ENCODE results near the gene OXNAD1.
"Not testable (repeated sequence)": the region's sequence is repeated elsewhere in the genome, so short reads cannot be mapped to it uniquely, and the experiment has no call there.

Gene OXNAD1

DNA sequence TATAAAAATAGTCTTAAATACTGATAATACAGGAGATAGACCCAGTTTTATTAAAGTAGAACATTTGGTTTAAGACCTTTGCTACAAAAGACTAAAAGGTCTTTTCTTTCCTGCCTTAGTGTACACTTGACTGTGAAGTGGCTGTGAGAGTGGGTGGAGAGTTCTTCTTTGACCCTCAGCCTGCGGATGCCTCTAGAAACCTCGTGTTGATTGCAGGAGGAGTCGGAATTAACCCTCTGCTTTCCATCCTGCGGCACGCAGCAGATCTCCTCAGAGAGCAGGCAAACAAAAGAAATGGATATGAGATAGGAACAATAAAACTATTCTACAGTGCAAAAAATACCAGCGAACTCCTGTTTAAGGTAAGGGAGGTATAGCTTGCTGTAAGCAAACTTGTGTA is 36.5 kb downstream of the OXNAD1 start:
- Mint-ChIP-seq H3K4me1 (peaks cover 84% of the 10 kb centered on the region), H3K36me3 (peaks cover 79% of the 10 kb centered on the region)
- DNase-seq (ENCODE audit: low spot score in 2 of 2) = peak in 1 of 2 donors; percentile 50

DNA sequence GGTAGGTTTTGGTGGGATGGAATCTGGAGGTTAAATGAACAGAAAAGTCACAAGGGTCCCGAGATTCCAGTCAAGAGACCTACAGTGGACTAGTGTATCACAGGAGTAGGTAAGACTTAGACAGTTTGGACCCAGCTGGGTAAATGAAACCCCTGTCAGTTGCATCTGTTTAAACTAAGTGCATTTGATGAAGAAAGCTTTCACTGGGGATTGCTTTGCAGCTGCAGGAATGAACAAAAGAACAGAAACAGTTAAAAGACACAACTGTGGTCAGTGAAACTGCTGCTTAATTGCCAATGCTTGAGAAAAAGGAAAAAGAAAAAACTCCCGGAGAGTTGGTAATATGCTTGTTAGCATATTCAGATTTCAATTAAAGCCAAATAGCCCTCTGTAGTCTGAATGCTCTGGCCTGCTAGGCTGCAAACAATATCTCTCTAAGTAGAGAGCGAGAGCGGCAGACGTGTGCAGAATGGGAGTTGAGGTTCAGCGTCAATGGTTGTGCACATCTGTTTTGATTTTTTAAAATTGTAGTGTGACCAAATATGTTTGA is 37.1 kb downstream of the OXNAD1 start:
- ATAC-seq (no peak), DNase-seq (ENCODE audit: low spot score in 2 of 2) (peak in 1 of 2 donors; percentile 47)
- Mint-ChIP-seq H3K4me3 (peak overlapping the region; percentile 74), H3K4me1 (peaks cover 90% of the 10 kb centered on the region), H3K9me3 (peaks cover under 1% of the 10 kb centered on the region), H3K36me3 (peaks cover 79% of the 10 kb centered on the region), H3K27ac (no peak overlapping the region)

More for the DNA sequence above, 36.5 kb downstream of the OXNAD1 start:
- peak overlapping the region; percentile 74 for H3K4me3 Mint-ChIP-seq
- H3K9me3 Mint-ChIP-seq = no peaks in the 10 kb centered on the region
- peak; percentile 69 for ATAC-seq
- H3K27ac Mint-ChIP-seq = peak overlapping the region; percentile 90

DNA sequence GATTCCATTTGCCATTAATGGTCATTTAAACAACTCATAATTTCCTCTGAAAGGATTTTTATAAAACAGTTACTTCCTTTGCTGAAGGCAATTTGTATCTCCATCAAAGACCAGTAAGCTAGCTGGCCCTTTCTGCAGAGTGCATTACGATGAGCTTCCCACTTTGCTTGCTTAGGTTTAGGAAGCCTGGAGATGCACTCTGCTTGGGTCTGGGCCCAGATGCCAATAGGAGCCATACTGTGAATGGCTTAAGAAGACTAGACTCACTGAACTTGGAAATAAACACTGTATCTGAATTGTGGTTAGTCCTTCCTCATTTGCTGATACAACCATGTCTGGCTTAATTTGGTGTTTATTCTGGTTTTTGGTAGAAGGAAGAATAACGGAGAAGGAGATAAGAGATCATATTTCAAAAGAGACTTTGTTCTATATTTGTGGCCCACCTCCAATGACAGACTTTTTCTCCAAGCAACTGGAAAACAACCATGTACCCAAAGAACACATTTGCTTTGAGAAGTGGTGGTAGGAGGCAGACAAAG is 38.1 kb downstream of the OXNAD1 start:
- Mint-ChIP-seq H3K9me3 (peaks cover 3% of the 10 kb centered on the region), H3K36me3 (peaks cover 80% of the 10 kb centered on the region), H3K4me1 (peaks cover 92% of the 10 kb centered on the region), H3K4me3 (no peak overlapping the region), H3K27ac (peak overlapping the region; percentile 5)
- DNase-seq (ENCODE audit: low spot score in 2 of 2) (peak in 1 of 2 donors; percentile 40), ATAC-seq (no peak)

DNA sequence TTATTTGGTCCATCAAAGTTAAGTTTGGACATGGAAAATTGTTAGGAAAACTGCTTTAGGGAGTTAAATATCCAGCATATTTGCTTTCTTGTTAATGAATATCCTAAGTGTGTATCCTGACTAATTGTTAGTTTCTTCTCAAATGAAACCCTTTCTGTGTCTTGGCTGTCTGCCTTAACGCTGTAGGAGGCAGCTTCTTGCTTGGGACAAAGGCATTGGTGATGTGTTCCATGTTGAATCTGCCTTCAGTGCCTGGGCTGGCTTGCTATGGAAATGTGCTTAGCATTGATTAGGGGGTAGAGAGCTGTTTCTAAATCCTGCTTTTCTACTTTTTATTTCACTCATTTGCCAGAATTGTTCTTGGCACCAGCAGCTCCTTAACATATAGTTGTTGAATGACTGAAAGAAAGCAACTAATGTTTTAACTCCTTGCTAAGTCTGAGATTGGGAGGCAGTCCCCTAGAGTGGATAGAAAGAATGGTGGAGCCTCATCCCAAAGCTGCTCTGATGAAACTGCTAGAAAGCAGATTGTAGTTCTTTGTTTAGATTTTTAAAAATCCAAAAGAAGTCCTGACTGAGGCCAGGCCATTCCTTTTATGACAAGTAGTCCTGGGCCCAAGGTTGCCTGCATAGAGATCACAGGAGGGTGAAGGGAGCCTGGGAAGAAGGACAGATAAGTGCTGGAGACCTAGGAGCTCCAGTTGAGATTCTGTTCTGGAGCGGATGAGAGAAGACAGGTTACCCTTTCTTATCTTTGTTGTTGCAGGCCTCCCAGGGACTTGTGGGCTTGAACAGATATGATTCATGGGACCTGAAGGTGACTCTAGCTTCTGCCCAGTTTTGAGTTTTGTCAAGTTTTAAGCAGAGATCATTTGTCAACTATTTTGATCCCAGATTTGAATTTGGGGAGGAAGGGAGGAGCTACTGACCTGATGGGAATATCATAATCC is 39.3 kb downstream of the OXNAD1 start:
- DNase-seq (ENCODE audit: low spot score in 2 of 2) (peak in 1 of 2 donors; percentile 48), ATAC-seq (peak; percentile 38)
- H3K9me3 Mint-ChIP-seq = peaks cover 3% of the 10 kb centered on the region
- H3K27ac Mint-ChIP-seq = peak overlapping the region; percentile 90
- H3K4me1 Mint-ChIP-seq = peaks cover 90% of the 10 kb centered on the region
- H3K36me3 Mint-ChIP-seq = peaks cover 86% of the 10 kb centered on the region
- peak overlapping the region; percentile 50 for H3K4me3 Mint-ChIP-seq

DNA sequence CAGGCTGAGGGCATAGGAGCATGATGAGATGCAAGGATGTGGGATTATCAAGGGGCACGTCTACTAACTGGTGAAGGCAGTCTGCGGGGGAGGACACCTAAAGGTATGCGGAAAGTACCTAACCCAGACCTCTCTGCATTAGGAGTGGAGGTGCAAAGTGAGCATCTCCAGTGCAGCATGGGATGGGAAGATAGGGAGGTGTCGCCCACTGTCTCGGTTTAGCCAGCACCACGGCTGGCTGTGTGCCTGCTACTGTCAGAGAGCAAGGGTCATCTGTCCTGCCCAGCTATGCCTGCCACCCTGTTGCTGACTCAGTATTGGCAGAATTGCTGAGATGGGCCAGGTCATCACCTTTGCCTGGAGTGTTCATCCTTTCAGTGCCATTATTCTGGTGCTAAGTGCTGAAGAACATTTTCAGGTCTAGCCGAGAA is 40.1 kb downstream of the OXNAD1 start:
- Mint-ChIP-seq H3K4me1 (peaks cover 89% of the 10 kb centered on the region), H3K9me3 (peaks cover 3% of the 10 kb centered on the region), H3K4me3 (peak overlapping the region; percentile 50), H3K36me3 (peaks cover 85% of the 10 kb centered on the region), H3K27ac (peak overlapping the region; percentile 90)
- DNase-seq (ENCODE audit: low spot score in 2 of 2) (peak in 1 of 2 donors; percentile 60), ATAC-seq (peak; percentile 50)

DNA sequence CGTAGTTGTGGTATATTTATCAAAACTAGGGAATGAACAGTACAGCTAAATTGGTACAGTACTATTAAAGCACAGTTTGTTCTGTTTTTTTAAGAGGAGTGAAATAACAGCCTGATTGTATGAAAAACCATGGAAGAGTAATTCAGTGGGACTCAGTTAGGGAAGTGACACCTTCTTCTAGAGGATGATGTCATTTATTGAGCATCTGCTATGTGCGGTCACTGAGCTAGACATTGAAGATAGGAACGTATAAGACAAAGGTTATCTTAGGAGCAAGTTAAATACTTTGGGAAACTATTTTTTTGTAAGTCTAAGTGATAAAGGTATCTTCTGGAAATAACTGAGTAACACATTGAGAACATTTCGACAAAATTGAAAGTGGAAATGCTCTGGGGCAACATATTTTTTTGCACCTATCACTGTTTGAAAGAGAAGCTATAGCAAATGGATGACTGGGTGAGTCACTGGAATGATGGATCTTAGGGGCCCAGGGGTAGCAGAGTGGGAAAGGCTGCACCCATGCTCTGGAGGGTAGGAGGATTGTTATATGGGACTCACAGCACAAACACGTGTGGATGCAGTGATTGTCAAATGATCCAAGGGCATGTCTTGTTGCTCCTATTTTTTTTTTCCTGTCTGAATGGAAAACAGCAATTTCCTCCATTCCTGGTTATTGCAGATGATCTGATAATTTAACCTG is 43.0 kb downstream of the OXNAD1 start:
- H3K4me3 Mint-ChIP-seq = no peak overlapping the region
- peaks cover 89% of the 10 kb centered on the region for H3K36me3 Mint-ChIP-seq
- peak overlapping the region; percentile 90 for H3K27ac Mint-ChIP-seq
- DNase-seq (ENCODE audit: low spot score in 2 of 2) (peak in 1 of 2 donors; percentile 38), ATAC-seq (no peak)
- H3K9me3 Mint-ChIP-seq = peaks cover 3% of the 10 kb centered on the region
- H3K4me1 Mint-ChIP-seq = peaks cover 82% of the 10 kb centered on the region

DNA sequence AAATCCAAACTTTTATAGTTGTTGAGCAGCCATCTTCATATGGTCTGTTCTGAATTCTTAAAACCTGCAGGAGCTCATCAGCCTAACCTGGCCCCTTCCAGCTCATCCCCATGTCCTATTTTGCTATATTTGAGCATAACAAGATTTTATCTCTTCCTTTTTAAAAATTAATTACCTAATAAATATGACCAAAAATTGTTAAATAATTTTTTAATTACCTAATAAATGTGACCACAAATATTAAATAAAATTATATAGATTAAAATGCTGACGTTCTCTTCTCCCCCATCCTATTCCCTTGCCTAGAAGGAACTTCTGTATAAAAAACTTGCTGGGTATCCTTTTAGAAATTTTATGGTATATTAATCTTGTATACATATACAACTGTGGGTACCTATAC is 43.7 kb downstream of the OXNAD1 start:
- no peak for ATAC-seq
- no peak overlapping the region for H3K4me3 Mint-ChIP-seq
- H3K9me3 Mint-ChIP-seq = peaks cover 3% of the 10 kb centered on the region
- peaks cover 90% of the 10 kb centered on the region for H3K36me3 Mint-ChIP-seq
- no peak for DNase-seq (ENCODE audit: low spot score in 2 of 2)
- peaks cover 85% of the 10 kb centered on the region for H3K4me1 Mint-ChIP-seq
- H3K27ac Mint-ChIP-seq = peak overlapping the region; percentile 68

DNA sequence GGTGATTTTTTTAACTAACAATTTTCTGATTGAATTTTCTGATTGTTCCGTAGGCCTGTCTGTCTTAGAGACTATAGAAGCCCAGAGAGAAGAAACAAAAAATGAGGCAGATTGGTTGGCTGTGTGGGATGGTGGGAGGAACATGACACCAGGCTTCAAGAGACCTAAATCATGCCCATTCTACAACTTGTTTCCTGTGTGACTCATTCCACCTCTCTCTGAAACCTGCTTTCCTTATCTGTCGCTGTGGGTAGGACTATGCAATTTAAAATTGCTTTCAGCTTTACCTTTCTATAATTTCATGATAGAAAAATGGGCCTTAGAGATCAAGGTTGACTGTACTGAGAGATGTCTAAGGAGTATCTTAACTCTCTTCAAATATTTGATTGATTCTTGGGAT is 44.5 kb downstream of the OXNAD1 start:
- peaks cover 3% of the 10 kb centered on the region for H3K9me3 Mint-ChIP-seq
- DNase-seq (ENCODE audit: low spot score in 2 of 2) (peak in 1 of 2 donors; percentile 58), ATAC-seq (peak; percentile 94)
- H3K4me3 Mint-ChIP-seq = peak overlapping the region; percentile 35
- peak overlapping the region; percentile 64 for H3K27ac Mint-ChIP-seq
- H3K4me1 Mint-ChIP-seq = peaks cover 83% of the 10 kb centered on the region
- H3K36me3 Mint-ChIP-seq = peaks cover 88% of the 10 kb centered on the region

DNA sequence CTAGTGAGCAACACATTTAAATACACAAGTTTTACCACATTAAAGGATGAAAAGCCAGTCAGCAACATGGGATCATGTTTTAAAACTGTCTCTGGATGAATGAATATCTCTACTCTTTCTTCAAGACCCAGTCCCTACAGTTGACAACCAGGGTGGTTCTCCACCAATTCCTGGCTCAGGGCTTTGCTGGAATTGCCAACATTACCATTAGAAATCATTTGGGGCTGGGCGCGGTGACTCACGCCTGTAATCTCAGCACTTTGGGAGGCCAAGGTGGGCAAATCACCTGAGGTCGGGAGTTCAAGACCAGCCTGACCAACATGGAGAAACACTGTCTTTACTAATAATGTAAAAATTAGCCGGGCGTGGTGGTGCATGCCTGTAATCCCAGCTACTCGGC is 45.5 kb downstream of the OXNAD1 start:
- not testable (repeated sequence) for ATAC-seq, H3K4me3 Mint-ChIP-seq, H3K9me3 Mint-ChIP-seq
- peaks cover 92% of the 10 kb centered on the region for H3K36me3 Mint-ChIP-seq
- DNase-seq (ENCODE audit: low spot score in 2 of 2) = peak in 1 of 2 donors; percentile 49
- peaks cover 74% of the 10 kb centered on the region for H3K4me1 Mint-ChIP-seq
- H3K27ac Mint-ChIP-seq = peak overlapping the region; percentile 64

DNA sequence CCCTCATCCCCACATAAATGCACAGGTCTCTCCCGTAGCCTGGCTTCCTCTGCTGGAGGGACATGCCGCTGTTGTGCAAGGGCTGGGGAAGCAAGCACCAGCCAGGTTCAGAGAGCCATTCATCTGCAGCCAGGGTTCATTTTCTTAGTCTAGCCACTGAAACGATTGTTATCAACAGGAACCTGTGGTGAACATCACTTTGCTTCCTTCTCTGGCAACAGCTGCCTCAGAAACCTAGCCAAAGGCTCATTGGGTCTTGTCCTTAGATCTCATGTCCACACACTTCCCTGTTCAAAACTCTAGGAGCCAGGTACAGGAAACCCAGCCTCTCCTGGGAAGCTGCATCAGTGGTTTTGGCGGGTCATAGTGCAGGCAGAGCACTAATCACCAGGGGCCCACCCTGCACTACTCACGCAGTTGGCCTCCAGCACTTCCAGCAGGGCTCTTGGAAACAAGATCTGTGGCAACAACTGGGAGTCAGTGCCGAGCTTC is 47.0 kb downstream of the OXNAD1 start:
- Mint-ChIP-seq H3K36me3 (peaks cover 92% of the 10 kb centered on the region), H3K27ac (peak overlapping the region; percentile 78), H3K4me1 (peaks cover 74% of the 10 kb centered on the region), H3K9me3 (peaks cover 3% of the 10 kb centered on the region), H3K4me3 (peak overlapping the region; percentile 52)
- DNase-seq (ENCODE audit: low spot score in 2 of 2) (peak in 1 of 2 donors; percentile 75), ATAC-seq (peak; percentile 69)

DNA sequence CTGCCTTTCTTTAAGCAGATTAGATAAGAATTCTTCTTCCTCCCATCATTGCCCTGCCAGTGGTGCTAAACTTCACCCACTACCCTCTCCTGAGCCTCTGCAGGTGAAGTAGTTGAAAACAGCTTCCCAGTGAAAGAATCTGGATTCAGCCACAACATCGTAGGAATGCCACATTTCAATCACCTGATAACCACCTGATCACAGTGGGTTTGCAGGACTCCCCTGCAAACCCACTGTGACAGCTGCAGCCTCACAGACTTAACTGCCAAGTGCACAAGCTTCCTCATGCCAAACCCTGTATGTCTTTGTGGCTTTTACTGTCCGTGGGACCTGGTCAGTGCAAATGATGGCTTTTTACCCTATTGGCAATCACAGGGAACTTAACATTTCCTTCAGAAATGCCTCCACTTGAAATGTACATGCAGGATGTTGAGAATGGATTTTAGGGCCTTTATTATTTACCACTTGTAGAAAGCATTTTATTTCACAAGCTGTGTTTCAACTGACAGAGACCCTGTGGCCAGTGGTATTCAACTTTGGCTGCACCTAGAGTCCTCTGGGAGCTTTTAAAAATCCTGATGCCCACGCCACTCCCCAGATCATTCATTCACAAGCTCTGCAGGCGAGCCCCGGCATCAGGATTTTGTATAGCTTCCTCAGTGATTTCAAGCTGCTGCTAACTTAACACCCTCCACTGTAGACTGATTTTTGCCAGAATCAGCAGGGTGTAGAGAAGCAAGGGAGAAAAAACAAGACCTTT is 49.1 kb downstream of the OXNAD1 start:
- Mint-ChIP-seq H3K4me1 (peaks cover 62% of the 10 kb centered on the region), H3K27ac (peak overlapping the region; percentile 41), H3K36me3 (peaks cover 88% of the 10 kb centered on the region), H3K4me3 (no peak overlapping the region), H3K9me3 (no peaks in the 10 kb centered on the region)
- ATAC-seq = no peak
- DNase-seq (ENCODE audit: low spot score in 2 of 2) = peak in 1 of 2 donors; percentile 45

DNA sequence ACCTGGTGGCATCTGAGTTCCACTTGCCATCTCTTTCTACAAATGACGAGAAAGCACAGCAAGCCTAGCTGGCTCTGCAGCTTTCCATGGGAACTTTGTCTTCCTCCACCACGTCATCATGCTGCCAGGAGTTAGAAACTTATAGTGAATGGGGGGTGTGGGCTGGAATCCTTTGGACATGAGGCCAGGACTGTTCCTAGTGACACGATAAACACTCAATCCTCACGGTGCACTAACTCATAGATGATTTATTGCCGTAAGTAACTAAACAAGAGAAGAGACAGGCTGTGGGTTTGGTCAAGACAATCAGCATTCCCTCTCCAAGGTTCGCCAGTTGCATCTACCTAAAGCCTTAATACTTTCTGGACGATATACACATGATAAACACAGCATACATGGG is 50.6 kb downstream of the OXNAD1 start:
- Mint-ChIP-seq H3K4me1 (peaks cover 70% of the 10 kb centered on the region), H3K4me3 (no peak overlapping the region), H3K9me3 (no peaks in the 10 kb centered on the region), H3K36me3 (peaks cover 88% of the 10 kb centered on the region), H3K27ac (peak overlapping the region; percentile 41)
- ATAC-seq (no peak), DNase-seq (ENCODE audit: low spot score in 2 of 2) (peak in 1 of 2 donors; percentile 47)

DNA sequence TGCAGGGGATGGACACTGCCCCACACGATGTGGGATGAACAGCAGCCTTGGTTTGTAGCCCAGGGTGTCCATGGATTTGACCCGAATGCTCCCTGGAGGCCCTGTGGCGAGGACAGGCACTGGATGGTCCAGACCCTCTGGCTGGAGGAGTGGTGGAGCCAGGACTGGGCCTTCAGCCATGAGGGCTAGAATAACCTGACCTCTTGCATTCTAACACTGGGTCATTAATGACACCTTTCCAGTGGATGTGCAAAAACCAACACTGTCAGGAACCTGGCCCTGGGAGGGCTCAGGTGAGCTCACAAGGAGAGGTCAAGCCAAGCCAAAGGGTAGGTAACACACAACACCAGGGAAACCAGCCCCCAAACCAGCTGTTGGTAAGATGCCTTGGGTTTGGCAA is 51.4 kb downstream of the OXNAD1 start:
- H3K36me3 Mint-ChIP-seq = peaks cover 92% of the 10 kb centered on the region
- no peak overlapping the region for H3K4me3 Mint-ChIP-seq
- peaks cover 75% of the 10 kb centered on the region for H3K4me1 Mint-ChIP-seq
- H3K27ac Mint-ChIP-seq = peak overlapping the region; percentile 41
- ATAC-seq (no peak), DNase-seq (ENCODE audit: low spot score in 2 of 2) (peak in 1 of 2 donors; percentile 49)
- no peaks in the 10 kb centered on the region for H3K9me3 Mint-ChIP-seq

DNA sequence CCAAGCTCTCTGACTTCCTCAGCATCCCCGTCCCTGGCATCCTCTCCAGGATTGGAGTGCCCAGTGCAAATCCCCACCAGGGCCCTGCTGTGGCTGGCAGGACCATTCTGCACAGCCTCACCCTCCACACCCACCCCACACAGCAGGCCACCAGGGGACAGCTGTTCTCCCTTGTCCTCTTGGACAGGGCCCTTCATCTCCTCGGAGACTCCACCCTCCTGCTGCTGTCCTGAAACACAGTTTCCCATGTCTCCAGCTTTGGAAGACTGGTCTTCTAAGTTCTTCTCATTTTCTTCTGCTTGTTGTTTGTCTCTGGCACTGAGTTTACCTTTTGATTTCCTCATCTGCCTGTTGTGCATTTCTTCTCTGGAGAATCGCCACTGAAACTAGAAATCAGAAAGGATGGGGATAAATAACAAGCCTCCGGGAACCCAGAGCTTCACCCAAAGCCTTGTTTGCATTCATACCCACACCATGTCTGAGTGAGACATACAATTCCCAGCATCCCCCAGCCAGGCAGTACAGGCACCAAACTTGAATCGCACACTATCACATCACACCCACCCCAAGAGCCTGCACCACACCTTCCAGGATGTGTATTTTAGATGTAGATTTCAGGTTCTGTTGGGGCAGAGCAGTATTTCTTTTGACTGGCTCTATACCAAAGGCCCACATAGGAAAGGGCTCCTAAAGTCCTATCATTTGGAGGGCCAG is 52.0 kb downstream of the OXNAD1 start:
- ATAC-seq = no peak

More for the DNA sequence above, 52.0 kb downstream of the OXNAD1 start:
- peak overlapping the region; percentile 41 for H3K27ac Mint-ChIP-seq
- no peaks in the 10 kb centered on the region for H3K9me3 Mint-ChIP-seq
- no peak overlapping the region for H3K4me3 Mint-ChIP-seq
- DNase-seq (ENCODE audit: low spot score in 2 of 2) = no peak
- peaks cover 92% of the 10 kb centered on the region for H3K36me3 Mint-ChIP-seq
- H3K4me1 Mint-ChIP-seq = peaks cover 69% of the 10 kb centered on the region

All from stimulated activated effector memory CD8-positive, alpha-beta T cell treated with anti-CD3 and anti-CD28 coated beads, Interleukin-12 subunit alpha, Interleukin-12 subunit beta, amount 100 ng/mL, for 72 hours (primary cell).